GM21381 (cell line): ENCODE measurements around the gene STXBP2.

ENCODE experiments used
- ATAC-seq: cut with Tn5 transposase; IDR thresholded peaks from one replicate; pipeline ENCODE4 v1.9.1; 2021; ENCODE audit warnings: mild to moderate bottlenecking, moderate library complexity; ENCODE audit not compliant: unreplicated experiment

Gene STXBP2

GRCh38 chr19:7636691-7637373, at the start of gene STXBP2:
TSS of gene STXBP2 (plus strand) at chr19:7637110. CDS start at chr19:7637150, 40 bp downstream.
- ATAC-seq, result peak; percentile 70

- no peak for ATAC-seq
These were observed 47.1 kb upstream of the STXBP2 start for GRCh38 chr19:7589822-7590221.

- no peak for ATAC-seq
These were observed 46.7 kb upstream of the STXBP2 start for GRCh38 chr19:7590256-7590655.

GRCh38 chr19:7595466-7596133, 41.3 kb upstream of the STXBP2 start, which contains the start of gene CAMSAP3:
TSS of gene CAMSAP3 (plus strand) at chr19:7595863. CDS start at chr19:7596003, 140 bp downstream.
- no peak for ATAC-seq

- no peak for ATAC-seq
These were observed 40.5 kb upstream of the STXBP2 start for GRCh38 chr19:7596211-7596937.

GRCh38 chr19:7597689-7598088, 39.2 kb upstream of the STXBP2 start:
- ATAC-seq, result no peak

GRCh38 chr19:7598180-7598579, 38.7 kb upstream of the STXBP2 start:
- ATAC-seq, result no peak

- no peak for ATAC-seq
These were observed 36.2 kb upstream of the STXBP2 start for GRCh38 chr19:7600721-7601120.

GRCh38 chr19:7602240-7602934, 34.5 kb upstream of the STXBP2 start:
- ATAC-seq, result no peak

GRCh38 chr19:7602935-7603497, 33.9 kb upstream of the STXBP2 start:
- ATAC-seq, result no peak

GRCh38 chr19:7603919-7604318, 33.0 kb upstream of the STXBP2 start:
- ATAC-seq, result no peak

- no peak for ATAC-seq
These were observed 31.3 kb upstream of the STXBP2 start for GRCh38 chr19:7605490-7606222.

GRCh38 chr19:7606289-7606688, 30.6 kb upstream of the STXBP2 start:
- ATAC-seq, result no peak

- ATAC-seq, result no peak
These were observed 29.6 kb upstream of the STXBP2 start for GRCh38 chr19:7607212-7607873.

- no peak for ATAC-seq
These were observed 28.9 kb upstream of the STXBP2 start for GRCh38 chr19:7607874-7608560.

- ATAC-seq, result no peak
These were observed 26.2 kb upstream of the STXBP2 start for GRCh38 chr19:7610491-7611240.

GRCh38 chr19:7611541-7612279, 25.2 kb upstream of the STXBP2 start:
- ATAC-seq, result no peak
